Measurements from ENCODE around the gene SLC17A9.
"Not testable (repeated sequence)": the region's sequence is repeated elsewhere in the genome, so short reads cannot be mapped to it uniquely, and the experiment has no call there.

SLC17A9 gene

GRCh38 chr20:62957136-62958117 is 4.9 kb downstream of the SLC17A9 start:
- no peak for DNase-seq

GRCh38 chr20:62958388-62959100 is 6.0 kb downstream of the SLC17A9 start:
- no peak for DNase-seq

DNA sequence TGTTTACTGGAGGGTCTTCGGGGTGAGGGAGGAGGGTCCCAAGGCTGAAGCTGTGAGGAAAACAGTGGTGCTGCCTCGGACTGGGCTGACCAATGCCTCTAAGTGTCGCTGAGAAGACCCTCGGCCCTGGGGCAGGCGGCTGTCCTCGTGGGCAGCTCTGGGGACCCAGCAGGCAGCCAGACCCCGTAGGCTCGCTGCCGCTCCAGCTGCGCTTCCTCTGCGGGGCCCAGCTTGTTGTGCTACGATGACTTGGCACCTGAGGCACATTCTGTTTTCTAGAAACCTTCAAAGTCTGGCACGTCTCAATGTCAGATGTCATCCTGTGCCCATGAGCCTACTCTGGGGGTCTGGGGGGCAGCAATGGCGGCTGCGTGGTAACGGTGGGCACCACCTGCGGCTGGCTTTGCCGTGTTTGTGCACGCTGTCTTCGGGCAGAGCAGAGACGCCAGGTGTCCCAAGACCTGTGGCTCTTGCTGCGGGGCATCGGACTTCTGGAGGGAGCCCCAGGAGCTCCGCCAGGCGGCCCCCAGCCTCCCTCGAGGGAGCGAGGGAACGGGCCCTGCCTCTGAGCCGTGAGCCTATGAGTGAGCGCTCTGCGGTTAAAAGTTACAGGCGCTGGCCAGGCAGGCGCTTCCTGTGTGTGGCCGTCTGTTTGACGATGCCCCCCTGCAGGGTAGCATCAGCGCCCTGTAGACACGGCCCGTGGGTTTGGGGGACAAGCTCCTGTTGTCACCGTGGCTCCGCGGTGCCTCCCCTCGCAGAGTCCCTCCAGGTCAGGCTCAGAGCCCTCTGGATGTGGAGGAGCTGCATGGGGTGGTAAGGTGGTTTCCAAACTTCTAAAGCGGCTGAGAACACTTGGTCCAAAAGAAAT is 6.8 kb downstream of the SLC17A9 start:
- DNase-seq = no peak

GRCh38 chr20:62959998-62960436 is 7.5 kb downstream of the SLC17A9 start:
- no peak for DNase-seq

DNA sequence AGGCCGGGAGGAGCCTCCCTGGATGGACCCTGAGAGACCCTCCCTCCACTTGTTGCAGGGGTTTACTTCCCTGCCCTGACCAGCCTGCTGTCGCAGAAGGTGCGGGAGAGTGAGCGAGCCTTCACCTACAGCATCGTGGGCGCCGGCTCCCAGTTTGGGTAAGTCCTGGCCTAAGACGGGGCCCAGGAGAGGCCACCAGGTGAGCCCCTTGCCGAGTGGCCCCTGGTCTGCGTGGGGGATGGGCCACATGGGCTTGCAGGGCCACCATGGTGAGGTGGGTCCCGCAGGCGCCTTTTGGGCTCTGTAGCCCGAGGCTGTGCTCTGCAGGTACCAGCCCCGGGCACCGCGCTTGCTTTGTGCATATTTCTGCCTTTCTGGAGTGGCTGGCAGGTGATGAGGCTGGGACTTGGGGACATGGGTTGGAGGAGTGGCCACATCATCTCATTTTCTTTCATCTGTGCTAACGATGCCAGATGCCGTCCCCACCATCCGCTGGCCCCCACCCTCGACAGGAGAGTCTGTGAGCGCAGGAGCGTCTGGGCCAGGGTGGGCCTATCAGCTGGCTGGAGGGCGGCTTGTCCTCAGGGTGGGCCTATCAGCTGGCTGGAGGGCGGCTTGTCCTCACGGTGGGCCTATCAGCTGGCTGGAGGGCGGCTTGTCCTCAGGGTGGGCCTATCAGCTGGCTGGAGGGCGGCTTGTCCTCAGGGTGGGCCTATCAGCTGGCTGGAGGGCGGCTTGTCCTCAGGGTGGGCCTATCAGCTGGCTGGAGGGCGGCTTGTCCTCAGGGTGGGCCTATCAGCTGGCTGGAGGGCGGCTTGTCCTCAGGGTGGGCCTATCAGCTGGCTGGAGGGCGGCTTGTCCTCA is 8.2 kb downstream of the SLC17A9 start:
- DNase-seq = not testable (repeated sequence)

GRCh38 chr20:62961310-62961783 is 8.8 kb downstream of the SLC17A9 start:
- DNase-seq = no peak

GRCh38 chr20:62961799-62962198 is 9.3 kb downstream of the SLC17A9 start:
- no peak for DNase-seq

GRCh38 chr20:62962221-62962879 is 9.8 kb downstream of the SLC17A9 start:
- no peak for DNase-seq

DNA sequence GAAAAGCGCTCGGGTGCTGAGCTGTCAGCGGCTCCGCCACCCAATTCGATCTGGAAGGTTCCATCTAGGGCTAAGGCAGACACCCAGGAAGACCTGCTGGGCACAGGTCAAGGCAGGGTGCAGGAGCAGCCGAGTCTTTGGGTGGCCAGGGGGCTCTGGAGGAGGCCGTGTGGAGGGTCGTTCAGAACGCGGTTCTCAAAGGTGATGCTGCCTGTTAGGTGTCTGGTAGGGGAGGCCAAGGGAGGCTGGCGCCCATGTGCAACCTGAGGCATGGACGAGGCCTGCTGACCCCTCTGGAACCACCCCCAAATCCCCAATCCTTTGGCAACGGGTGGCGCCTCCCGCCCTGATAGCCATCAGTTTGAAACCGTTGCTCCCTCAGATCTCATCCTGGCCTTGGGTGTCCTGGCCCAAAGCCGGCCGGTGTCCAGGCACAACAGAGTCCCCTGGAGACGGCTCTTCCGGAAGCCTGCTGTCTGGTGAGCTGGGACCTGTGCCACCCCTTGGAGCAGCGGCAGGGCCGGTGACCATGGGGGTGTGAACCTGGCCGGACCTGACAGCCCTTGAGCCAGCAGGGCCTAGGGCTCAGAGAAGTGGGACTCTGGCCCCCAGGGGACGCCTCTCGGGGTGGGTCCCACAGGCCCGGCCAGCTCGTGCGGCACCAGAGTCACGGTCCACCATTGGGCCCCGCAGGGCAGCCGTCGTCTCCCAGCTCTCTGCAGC is 10.5 kb downstream of the SLC17A9 start:
- DNase-seq = no peak

DNA sequence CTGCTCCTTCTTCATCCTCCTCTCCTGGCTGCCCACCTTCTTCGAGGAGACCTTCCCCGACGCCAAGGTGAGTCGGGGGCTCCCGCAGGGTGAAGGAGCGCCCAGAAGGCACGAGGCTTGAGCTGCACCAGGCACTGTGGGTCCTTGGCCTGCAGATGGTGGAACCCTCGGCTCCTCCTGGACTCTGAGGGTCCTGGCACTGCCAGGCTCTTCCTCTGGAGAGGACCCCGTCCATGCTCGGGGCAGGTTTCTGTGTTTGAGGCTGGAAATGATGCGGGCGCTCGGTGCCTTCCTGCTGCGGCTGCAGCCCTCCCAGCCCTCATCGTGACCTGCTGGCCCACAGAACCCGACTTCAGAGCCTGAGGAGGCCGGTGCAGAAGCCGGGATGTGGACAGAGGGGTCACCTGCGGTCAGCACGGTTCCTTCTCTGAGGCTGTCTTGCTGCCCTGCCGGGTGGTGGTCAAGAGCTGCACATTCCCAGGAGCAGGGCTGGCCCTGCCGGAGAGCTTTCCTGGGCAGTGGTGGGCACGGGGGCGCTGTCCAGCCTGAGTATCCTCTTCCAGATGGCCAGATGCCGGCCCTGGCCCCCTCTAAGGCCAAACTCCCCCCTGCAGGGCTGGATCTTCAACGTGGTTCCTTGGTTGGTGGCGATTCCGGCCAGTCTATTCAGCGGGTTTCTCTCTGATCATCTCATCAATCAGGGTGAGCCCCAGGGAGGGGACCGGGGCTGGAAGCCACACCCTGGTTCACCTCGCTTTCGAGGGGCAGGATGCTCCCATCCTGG is 11.3 kb downstream of the SLC17A9 start:
- no peak for DNase-seq

DNA sequence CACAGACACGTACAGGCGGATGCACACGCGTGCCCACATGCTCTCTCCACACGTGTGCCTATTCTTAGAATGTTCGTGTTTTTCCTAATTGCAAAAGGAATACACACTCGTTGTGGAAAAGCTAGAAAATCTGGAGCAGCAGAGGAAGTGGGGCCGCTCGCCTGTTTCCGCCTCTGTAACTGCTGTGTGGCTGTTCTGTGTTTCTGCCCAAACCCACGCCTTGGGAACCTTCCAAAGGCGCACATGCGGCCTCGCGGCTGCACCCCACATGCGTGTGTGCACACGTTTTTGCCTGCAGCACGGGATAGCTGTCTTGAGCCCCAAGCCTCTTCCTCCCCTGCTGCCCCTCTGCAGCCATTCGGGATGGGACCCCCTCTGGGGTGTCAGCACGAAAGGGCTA is 12.2 kb downstream of the SLC17A9 start:
- no peak for DNase-seq

DNA sequence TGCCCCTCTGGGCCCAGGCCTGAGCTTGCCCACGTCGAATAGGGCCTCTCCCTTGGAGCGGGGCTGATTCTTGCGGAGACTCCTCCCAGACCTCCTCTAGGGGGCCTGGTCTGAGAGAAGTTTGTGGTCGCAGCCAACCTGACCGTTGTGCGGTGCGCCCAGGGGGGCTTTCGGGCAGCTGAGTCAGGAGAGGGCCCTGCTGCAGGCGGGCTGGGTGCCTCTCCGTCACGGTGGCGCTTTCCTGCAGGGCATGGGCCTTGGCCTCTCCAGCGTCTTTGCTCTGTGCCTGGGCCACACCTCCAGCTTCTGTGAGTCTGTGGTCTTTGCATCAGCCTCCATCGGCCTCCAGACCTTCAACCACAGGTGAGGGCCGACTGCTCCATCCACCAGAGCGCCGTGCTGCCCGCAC is 12.9 kb downstream of the SLC17A9 start:
- no peak for DNase-seq

- DNase-seq = no peak
Measured at GRCh38 chr20:62966212-62967148, 14.0 kb downstream of the SLC17A9 start.

GRCh38 chr20:62967149-62967501 is 14.6 kb downstream of the SLC17A9 start:
- DNase-seq = no peak

GRCh38 chr20:62967628-62968351 is 15.3 kb downstream of the SLC17A9 start:
- DNase-seq = no peak

DNA sequence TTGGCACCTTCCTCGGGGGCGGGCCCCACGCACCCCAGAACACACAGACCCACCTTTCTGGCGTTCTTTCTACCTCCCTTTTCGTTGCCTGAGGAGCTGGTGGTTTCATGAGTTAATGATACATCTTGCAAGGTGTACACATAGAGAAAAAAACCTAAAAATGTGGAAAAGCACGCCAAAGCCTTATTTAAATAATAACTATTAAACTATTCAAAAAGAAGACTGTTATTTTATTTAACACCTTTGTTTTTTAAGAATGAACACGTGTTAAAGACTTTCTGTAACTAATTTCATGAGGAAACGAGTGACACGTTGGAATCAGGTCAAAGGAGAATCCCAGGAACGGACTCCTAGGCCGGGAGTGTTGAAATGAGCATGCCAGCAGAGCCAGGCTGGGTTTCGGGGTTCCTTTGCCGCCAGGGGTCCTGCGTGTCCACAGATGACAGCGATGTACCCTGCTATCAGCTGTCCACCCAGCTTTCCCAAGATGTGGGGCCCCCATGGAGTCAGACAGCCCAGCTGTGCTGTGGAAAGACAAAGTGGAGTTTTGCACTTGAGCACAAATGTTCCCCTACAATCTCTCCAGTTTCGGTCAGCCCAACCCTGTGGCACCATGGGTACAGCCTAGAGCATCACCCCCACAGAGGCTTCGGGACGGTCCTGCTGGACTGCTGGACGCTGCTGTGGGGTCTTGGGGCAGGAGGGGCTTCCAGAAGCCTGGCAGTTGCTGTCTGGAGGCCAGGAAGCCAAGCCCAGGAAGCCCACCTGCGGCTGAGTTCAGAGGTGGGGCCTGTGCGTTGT is 16.1 kb downstream of the SLC17A9 start:
- no peak for DNase-seq

DNA sequence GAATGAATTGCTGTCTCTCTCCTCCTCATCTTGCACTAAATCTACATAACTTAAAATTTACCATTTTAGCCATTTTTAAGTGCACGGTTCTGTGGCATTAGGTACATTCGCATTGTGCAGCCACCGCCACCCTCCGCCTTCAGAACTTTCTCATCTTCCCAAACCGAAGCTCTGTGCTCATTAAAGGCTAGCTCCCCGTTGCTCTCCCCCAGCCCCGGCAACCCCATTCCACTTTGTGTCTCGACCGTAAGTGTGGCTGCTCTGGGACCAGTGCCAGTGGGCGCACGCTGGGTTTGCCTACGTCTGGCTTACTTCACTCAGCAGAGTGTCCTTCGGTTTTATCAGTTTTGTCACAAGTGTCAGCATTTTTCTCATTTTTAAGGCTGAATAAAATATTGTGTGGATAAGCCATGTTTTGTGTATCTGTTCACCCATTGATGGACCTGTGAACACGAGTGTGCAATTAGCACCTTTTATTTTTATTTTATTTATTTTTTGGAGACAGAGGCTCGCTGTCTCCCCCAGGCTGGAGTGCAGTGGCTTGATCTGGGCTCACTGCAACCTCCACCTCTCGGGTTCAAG is 16.8 kb downstream of the SLC17A9 start:
- DNase-seq = no peak
